WI38 (cell line): ENCODE results near the gene OXCT1.

Experiments used
- H3K4me3 ChIP-seq: 2 replicates; pipeline ENCODE4 v1.5.1; 2011; ENCODE audit warnings: low read depth, mild to moderate bottlenecking, control low read depth, low read length
- TF ChIP-seq, protein P1 (sequence below): IDR thresholded peaks from 2 replicates; pipeline ENCODE4 v1.5.1; 2012; ENCODE audit warnings: low read depth, mild to moderate bottlenecking, control low read depth, low read length

OXCT1 gene

DNA sequence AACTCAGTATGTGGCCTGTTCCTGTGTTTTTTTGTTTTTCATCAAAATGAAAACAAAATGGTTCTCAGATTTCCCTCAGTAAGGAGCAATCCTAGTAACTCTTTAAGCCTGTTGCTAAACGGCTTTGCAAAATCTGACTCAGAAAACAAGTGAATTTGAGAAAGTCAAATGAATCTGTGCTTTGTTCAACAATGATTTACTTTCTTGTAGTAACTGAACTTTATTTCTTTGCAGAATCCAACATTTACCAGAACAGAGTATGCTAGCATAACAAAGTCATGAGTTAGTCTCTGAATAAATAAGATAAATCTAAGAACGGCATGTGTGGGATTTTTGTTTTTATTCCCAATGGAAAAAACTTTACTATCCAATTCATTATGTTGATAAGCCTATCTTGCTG lies 93.8 kb downstream of the OXCT1 start:
- TF ChIP-seq, protein P1, sequence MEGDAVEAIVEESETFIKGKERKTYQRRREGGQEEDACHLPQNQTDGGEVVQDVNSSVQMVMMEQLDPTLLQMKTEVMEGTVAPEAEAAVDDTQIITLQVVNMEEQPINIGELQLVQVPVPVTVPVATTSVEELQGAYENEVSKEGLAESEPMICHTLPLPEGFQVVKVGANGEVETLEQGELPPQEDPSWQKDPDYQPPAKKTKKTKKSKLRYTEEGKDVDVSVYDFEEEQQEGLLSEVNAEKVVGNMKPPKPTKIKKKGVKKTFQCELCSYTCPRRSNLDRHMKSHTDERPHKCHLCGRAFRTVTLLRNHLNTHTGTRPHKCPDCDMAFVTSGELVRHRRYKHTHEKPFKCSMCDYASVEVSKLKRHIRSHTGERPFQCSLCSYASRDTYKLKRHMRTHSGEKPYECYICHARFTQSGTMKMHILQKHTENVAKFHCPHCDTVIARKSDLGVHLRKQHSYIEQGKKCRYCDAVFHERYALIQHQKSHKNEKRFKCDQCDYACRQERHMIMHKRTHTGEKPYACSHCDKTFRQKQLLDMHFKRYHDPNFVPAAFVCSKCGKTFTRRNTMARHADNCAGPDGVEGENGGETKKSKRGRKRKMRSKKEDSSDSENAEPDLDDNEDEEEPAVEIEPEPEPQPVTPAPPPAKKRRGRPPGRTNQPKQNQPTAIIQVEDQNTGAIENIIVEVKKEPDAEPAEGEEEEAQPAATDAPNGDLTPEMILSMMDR: no peak
- no peak overlapping the region for H3K4me3 ChIP-seq

DNA sequence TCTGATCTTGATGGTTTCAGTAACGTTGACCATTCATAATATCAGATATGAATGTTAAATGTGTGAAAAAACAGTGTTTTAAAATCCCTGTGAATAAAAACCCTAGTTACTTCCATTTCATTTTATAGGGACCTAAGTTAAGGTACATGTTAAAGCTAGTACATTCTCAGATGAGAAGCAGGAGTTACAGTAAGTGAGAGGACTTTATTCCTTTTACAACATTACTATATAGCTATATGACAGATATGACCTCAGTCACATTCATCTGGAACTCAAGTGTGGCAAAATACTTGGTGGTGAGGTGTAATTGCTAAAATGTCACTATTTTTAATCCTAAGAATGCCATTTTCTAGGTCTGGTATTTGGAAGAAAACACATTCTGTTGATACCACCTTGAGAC lies 96.4 kb downstream of the OXCT1 start:
- no peak overlapping the region for H3K4me3 ChIP-seq
- TF ChIP-seq, protein P1: no peak

DNA sequence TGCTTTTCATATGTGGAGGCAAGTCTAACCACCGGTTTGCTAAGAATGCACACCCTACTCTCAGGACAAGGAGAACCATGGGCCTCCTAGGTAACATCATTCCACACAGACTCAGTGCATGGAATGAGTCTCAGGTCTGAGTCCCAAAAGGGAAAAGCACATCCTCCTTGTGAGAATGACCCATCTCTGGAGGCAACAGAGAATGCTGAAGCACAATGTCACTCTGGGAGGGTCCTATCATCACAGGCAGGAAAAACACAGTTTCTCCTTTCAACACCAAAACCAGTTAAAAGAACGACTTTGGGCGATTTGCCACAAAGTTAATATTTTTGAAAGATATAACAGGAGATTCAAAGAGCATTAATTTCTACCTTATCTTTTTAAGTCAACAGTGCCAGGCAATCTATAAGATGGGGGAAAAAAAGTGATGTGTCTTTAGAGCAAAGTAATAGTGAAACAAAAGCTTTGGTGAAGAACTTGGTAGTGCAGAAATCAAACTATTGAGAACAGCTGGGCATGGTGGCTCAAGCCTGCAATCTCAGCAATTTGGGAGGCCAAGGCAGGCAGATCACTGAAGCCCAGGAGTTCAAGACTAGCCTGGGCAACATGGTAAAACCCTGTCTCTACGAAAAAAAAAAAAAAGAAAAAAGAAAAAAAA lies 97.3 kb downstream of the OXCT1 start:
- H3K4me3 ChIP-seq: no peak overlapping the region
- TF ChIP-seq, protein P1: no peak

DNA sequence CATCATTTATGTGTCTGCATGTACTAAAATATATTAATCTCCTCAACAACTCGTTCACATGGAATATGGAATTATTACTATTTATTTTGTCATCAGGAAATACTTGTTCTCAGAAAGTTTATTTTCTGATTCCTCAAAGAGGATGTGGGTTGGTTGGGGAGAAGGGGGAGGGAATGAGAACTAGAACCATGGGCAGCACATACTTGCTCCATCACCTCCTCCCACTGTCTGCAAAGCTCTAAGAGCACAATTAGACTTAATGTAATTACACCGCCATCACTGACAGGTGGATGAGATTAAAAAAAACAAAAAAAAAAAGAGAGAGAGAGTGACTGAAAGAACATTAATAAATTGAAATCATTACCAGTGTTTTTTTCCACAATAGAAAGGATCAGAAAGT lies 98.2 kb downstream of the OXCT1 start:
- no peak overlapping the region for H3K4me3 ChIP-seq
- TF ChIP-seq, protein P1: no peak

DNA sequence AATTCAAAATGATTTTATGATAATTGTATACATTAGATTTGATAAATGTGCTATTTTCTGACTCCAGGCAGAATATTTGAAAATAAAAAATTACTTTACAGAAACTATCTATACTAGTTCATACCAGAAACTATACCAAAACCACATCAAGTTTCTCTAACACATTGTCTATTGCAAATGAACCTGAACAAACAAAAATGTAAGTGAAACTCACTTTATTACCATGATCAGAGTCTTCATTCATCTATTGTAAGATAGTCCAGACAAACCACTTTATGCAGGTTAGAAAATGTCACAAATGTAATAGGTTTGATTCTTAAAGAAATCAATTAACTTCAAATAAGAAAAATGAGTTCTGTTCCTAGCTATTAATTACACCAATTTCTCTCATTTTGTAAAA lies 99.4 kb downstream of the OXCT1 start:
- TF ChIP-seq, protein P1: no peak

DNA sequence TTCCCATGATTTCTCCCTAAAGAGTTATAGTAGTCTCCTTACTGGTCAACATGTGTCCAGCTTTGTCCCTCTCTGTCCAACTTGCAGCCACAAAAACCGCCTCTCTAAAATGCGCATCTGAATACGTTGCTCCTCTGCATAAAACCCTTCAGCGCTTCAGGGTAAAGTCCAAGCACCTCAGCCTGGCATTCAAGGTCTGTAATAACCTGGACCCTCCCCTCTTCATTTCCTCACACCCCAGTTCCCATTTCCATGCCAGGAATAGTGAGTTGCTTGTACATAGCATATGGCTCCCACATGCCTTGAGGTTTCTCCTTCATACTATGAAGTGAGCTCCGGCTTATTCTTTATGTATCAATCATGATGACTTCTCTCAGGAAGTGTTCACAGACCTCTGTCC lies 101.5 kb downstream of the OXCT1 start:
- H3K4me3 ChIP-seq: no peak overlapping the region
- TF ChIP-seq, protein P1: no peak

More for the DNA sequence above, 99.4 kb downstream of the OXCT1 start:
- H3K4me3 ChIP-seq: no peak overlapping the region

DNA sequence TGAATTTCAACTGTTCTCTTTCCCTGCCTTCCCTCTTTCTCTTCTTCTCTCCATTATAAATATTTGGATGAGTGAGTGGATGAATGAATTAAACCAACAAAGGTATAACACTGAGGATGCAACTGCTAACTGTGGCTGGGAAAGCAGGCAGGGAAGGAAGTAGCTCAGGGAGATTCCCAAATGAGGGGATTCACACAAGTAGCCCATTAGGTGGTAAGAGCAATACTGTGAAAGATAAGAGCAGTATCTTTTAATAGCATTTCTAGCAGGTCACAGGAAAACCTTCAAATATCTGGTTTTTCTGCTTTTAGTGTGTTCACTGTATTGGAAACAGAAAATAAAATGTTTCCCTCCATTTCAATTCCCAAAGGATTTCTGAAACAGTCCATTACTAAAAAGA lies 105.6 kb downstream of the OXCT1 start:
- no peak overlapping the region for H3K4me3 ChIP-seq
- TF ChIP-seq, protein P1: no peak
